ENCODE measurements around the gene VAPA. TPM values are rescaled to one million over a fixed set of nuclear protein-coding genes. Genes with fewer than 3 reads are reported as not detected.

The VAPA gene
- total and polyA plus RNA-seq, 2 of the 4 experiments (the other 2 are of a cell fraction): 199 to 206 TPM

DNA sequence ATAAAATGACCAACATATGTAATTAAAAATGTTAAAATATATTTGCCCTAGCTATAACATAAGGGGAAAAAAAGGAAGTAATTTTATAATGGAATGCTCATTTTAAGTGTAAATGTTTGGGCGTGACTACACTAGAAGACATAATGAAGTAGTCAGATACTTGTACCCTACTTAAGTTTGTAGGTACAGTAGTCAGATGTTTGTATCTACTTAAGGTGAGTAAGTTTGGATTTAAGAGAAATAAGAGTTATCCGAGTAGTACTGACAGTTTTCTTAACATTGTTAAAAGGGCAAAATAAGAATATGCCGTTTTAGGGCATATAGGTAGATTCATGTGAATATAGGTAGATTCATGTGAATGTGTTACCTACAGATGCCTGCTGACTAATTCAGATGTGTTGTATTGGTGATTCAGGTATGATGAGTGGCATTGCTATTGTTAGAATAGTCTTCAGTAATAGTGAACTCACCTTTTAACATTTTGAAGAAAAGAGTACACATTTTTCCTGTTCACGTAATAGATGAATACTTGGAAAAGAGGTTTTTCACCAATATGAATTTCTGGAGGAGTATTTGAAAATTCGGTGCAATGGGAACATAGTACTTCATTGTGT is 14.9 kb downstream of the VAPA start:
- no peak overlapping the region for H2BK20ac ChIP-seq (ENCODE audit: low read depth, low read length)
- no peaks in the 10 kb centered on the region for H3K9me3 ChIP-seq (ENCODE audit: control insufficient read depth, insufficient read depth, low read length)
- H3K9me1 ChIP-seq (ENCODE audit: insufficient read depth, low read length): peaks cover 18% of the 10 kb centered on the region
- no peak overlapping the region for H2BK5ac ChIP-seq (ENCODE audit: low read depth, low read length, poor library complexity, severe bottlenecking)
- no peak overlapping the region for H3K18ac ChIP-seq (ENCODE audit: low read depth, low read length)
- H3K14ac ChIP-seq (replicated peaks; ENCODE audit: low read depth, low read length): no peak overlapping the region
- H3K36me3 ChIP-seq (ENCODE audit: control insufficient read depth, insufficient read depth, low read length): peaks cover 6% of the 10 kb centered on the region
- intact Hi-C loops (cut with micrococcal nuclease) (loop anchor here (5.0 kb wide), 1 partner anchor 336 kb away; no protein-coding TSS in a partner anchor), in situ Hi-C loops (cut with MboI; ENCODE audit: low sequenced_read_pairs) (loop anchor here (25.0 kb wide), 1 partner anchor 216 kb away; the partner anchor contains the start of gene RAB31), dilution Hi-C loops (cut with HindIII; ENCODE audit: low sequenced_read_pairs, unreplicated experiment) (no loop called here)
- H2AFZ ChIP-seq (replicated peaks; ENCODE audit: low read length, poor library complexity): no peak overlapping the region
- no peak overlapping the region for H3K9ac ChIP-seq (ENCODE audit: low read depth, low read length)
- no peak overlapping the region for H2BK15ac ChIP-seq (ENCODE audit: low read depth, low read length)
- no peak for TF ChIP-seq MXI1 (IDR thresholded peaks at IDR 0.05; ENCODE audit: borderline replicate concordance, low read depth, low read length)
- TF ChIP-seq, protein P1, sequence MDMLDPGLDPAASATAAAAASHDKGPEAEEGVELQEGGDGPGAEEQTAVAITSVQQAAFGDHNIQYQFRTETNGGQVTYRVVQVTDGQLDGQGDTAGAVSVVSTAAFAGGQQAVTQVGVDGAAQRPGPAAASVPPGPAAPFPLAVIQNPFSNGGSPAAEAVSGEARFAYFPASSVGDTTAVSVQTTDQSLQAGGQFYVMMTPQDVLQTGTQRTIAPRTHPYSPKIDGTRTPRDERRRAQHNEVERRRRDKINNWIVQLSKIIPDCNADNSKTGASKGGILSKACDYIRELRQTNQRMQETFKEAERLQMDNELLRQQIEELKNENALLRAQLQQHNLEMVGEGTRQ (IDR thresholded peaks at IDR 0.05; ENCODE audit: low read depth, low read length): no peak
- no peak for TF ChIP-seq SMC3 (IDR thresholded peaks at IDR 0.05; ENCODE audit: low read depth, low read length)
- TF ChIP-seq CHD1 (IDR thresholded peaks at IDR 0.05; ENCODE audit: low read depth, low read length): no peak
- TF ChIP-seq, protein P2, sequence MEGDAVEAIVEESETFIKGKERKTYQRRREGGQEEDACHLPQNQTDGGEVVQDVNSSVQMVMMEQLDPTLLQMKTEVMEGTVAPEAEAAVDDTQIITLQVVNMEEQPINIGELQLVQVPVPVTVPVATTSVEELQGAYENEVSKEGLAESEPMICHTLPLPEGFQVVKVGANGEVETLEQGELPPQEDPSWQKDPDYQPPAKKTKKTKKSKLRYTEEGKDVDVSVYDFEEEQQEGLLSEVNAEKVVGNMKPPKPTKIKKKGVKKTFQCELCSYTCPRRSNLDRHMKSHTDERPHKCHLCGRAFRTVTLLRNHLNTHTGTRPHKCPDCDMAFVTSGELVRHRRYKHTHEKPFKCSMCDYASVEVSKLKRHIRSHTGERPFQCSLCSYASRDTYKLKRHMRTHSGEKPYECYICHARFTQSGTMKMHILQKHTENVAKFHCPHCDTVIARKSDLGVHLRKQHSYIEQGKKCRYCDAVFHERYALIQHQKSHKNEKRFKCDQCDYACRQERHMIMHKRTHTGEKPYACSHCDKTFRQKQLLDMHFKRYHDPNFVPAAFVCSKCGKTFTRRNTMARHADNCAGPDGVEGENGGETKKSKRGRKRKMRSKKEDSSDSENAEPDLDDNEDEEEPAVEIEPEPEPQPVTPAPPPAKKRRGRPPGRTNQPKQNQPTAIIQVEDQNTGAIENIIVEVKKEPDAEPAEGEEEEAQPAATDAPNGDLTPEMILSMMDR (conservative IDR thresholded peaks at IDR 0.05; ENCODE audit: low read depth, low read length): no peak
- no peak for TF ChIP-seq POLR2A (IDR thresholded peaks at IDR 0.05; ENCODE audit: low read depth, low read length)
- TF ChIP-seq RFX5 (IDR thresholded peaks at IDR 0.05; ENCODE audit: low read depth, low read length): no peak
- no peak for TF ChIP-seq NFE2L2 (IDR thresholded peaks at IDR 0.05; ENCODE audit: low read depth, low read length)
- no peak for TF ChIP-seq RAD21 (IDR thresholded peaks at IDR 0.05; ENCODE audit: low read length)
- no peak for TF ChIP-seq CEBPB (IDR thresholded peaks at IDR 0.05; ENCODE audit: low read depth, low read length)
- H2BK120ac ChIP-seq (ENCODE audit: low read depth, low read length): no peak overlapping the region
- no peak overlapping the region for H4K91ac ChIP-seq (ENCODE audit: insufficient read depth, low read depth, low read length)
- H3K79me1 ChIP-seq (ENCODE audit: low read depth in 1 of 2, low read length in 2 of 2): peaks cover 6 to 59% of the 10 kb centered on the region in 2 experiments
- H2AK5ac ChIP-seq (ENCODE audit: low read depth, low read length): no peak overlapping the region
- CTCF ChIA-PET: no interaction called here
- no peak overlapping the region for H4K8ac ChIP-seq (ENCODE audit: low read depth in 2 of 2, low read length in 2 of 2)
- WGBS, 2 experiments (ENCODE audit: extremely low coverage in 2 of 2, insufficient read length in 1 of 2): 100% methylated on average over 2 of the region's 5 CpGs; no CpG with 5 or more reads in 1 of the 2 experiments
- H2AK9ac ChIP-seq (replicated peaks; ENCODE audit: low read depth, low read length, poor library complexity): no peak overlapping the region
- no peak overlapping the region for H3K23ac ChIP-seq (ENCODE audit: low read depth, low read length)
- ATAC-seq (ENCODE audit: low read depth) (no peak), DNase-seq (no peak)
- H3K27ac ChIP-seq (ENCODE audit: insufficient read depth, low read length): no peak overlapping the region
- H3K4me1 ChIP-seq (ENCODE audit: control insufficient read depth, insufficient read depth, low read length): peaks cover 5% of the 10 kb centered on the region
- no TSS peak for BruUV-seq (replicated peaks)
- no peak overlapping the region for H3K56ac ChIP-seq (ENCODE audit: extremely low read depth, insufficient read depth, low read length)
- no peak overlapping the region for H4K5ac ChIP-seq (ENCODE audit: low read depth, low read length)
- H3K4ac ChIP-seq (ENCODE audit: low read depth, low read length): no peak overlapping the region
- no peak overlapping the region for H3K4me3 ChIP-seq (ENCODE audit: insufficient read depth, low read depth, low read length)
- POLR2A ChIA-PET (ENCODE audit: unreplicated experiment): no interaction called here
- no peaks in the 10 kb centered on the region for H3K27me3 ChIP-seq (ENCODE audit: control insufficient read depth, insufficient read depth, low read length)
- H3K4me2 ChIP-seq (ENCODE audit: low read depth, low read length): no peak overlapping the region
- H4K20me1 ChIP-seq (ENCODE audit: insufficient read depth, low read length): peaks cover 90% of the 10 kb centered on the region

Data from IMR-90 (cell line).